Measurements from ENCODE around the gene PUS1.

Gene PUS1

GRCh38 chr12:131901431-131902331 lies 27.4 kb upstream of the PUS1 start (continued):
- TF ChIP-seq ZFP3 (tag by site-specific recombination; IDR thresholded peaks at IDR 0.05; ENCODE audit: low read depth) (no peak), REST (tag by site-specific recombination; IDR thresholded peaks at IDR 0.05) (peak; percentile 83), ZNF600 (tag by site-specific recombination; IDR thresholded peaks at IDR 0.05) (0 out of 2 replicates have a peak, but pooled peaks have one; percentile 11), ATF2 (tag by site-specific recombination; IDR thresholded peaks at IDR 0.05; ENCODE audit: low read depth) (no peak), EGR2 (tag by site-specific recombination; IDR thresholded peaks at IDR 0.05; ENCODE audit: low read depth) (peak; percentile 81), ZNF518A (tag by site-specific recombination; conservative IDR thresholded peaks at IDR 0.05; ENCODE audit: low read depth) (no peak), TRIM28 (IDR thresholded peaks at IDR 0.05; ENCODE audit: borderline replicate concordance, low read length) (no peak), ZNF560 (tag by site-specific recombination; IDR thresholded peaks at IDR 0.05; ENCODE audit: borderline replicate concordance) (no peak), ZNF48 (tag by site-specific recombination; IDR thresholded peaks at IDR 0.05) (no peak)

GRCh38 chr12:131902332-131903241 lies 26.5 kb upstream of the PUS1 start:
- CTCF ChIA-PET: no interaction called here
- no peak overlapping the region for H3K27ac ChIP-seq (ENCODE audit: extremely low read depth, low read depth, low read length)
- H3K36me3 ChIP-seq (ENCODE audit: control insufficient read depth in 2 of 2, insufficient read depth in 1 of 2, low read length in 2 of 2): peaks cover 2 to 48% of the 10 kb centered on the region in 2 experiments; a peak in 2 of 3 replicates
- POLR2A ChIA-PET: interaction anchor here (0.9 kb wide), 1 partner anchor 9 kb away, joined by 3 read pairs; no protein-coding TSS in a partner anchor
- H3K4me1 ChIP-seq (ENCODE audit: control insufficient read depth, insufficient read depth, low read length): no peaks in the 10 kb centered on the region
- no peak overlapping the region for H3K4me3 ChIP-seq (ENCODE audit: low read depth, low read length)
- no peaks in the 10 kb centered on the region for H3K9me3 ChIP-seq (ENCODE audit: control insufficient read depth, insufficient read depth, low read depth, low read length)
- TF ChIP-seq ZNF423 (tag by site-specific recombination; IDR thresholded peaks at IDR 0.05) (no peak), EGR2 (tag by site-specific recombination; IDR thresholded peaks at IDR 0.05; ENCODE audit: low read depth) (peak; percentile 46; the same call in 1 of the 2 replicates), ZNF26 (tag by site-specific recombination; IDR thresholded peaks at IDR 0.05) (no peak), ZNF174 (tag by site-specific recombination; IDR thresholded peaks at IDR 0.05) (no peak), PBX3 (CRISPR knock-in tag; IDR thresholded peaks at IDR 0.05) (no peak), ZNF670 (tag by site-specific recombination; IDR thresholded peaks at IDR 0.05; ENCODE audit: low read depth) (no peak), ZNF585B (tag by site-specific recombination; IDR thresholded peaks at IDR 0.05) (no peak), ZNF362 (tag by site-specific recombination; IDR thresholded peaks at IDR 0.05) (no peak), GLIS2 (tag by site-specific recombination; IDR thresholded peaks at IDR 0.05) (0 out of 2 replicates have a peak, but pooled peaks have one; percentile 38), MZF1 (tag by site-specific recombination; IDR thresholded peaks at IDR 0.05; ENCODE audit: borderline replicate concordance) (no peak)

Data from HEK293 (cell line).